Activated CD4-positive, alpha-beta T cell treated with anti-CD3 and anti-CD28 coated beads, Interleukin-2, amount 50 U/mL, for 24 hours (primary cell): ENCODE measurements around the gene CSN2.

Experiments used
- DNase-seq, 2 donors: peaks; one replicate each; pipeline ENCODE4 v3.0.0-alpha.2; 2020; ENCODE audit warnings: low read depth in 1 of 2, low spot score in 1 of 2

CSN2 gene

DNA sequence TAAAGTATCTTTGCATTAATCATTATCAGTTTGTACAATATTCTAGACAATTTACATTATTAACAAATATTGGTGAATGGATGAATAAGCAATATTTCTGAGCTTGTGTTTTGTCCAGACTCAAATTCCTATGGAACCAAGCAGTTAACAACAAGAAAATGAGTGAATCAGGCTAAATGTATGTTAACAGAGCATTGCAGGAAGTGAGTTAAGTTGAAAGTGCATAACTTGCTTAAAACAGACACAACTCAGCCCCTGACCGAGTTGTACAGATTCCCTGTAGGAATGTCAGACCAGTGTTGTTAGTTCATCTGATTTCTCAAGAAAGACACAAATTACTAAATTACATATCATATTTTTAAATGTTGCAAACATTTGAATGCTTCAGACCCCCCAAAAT lies 58.4 kb downstream of the CSN2 start:
- DNase-seq = no peak
